HG02970 (cell line): ENCODE measurements around the gene LMBR1L.
"Not testable (repeated sequence)": the region's sequence is repeated elsewhere in the genome, so short reads cannot be mapped to it uniquely, and the experiment has no call there.

Experiments used
- ATAC-seq: cut with Tn5 transposase; IDR thresholded peaks from one replicate; pipeline ENCODE4 v1.9.1; 2021; ENCODE audit warnings: mild to moderate bottlenecking, moderate library complexity, moderate number of reproducible peaks; ENCODE audit not compliant: unreplicated experiment, low FRiP score

Gene LMBR1L

GRCh38 chr12:49088932-49089330, 21.7 kb downstream of the LMBR1L start:
- no peak for ATAC-seq

DNA sequence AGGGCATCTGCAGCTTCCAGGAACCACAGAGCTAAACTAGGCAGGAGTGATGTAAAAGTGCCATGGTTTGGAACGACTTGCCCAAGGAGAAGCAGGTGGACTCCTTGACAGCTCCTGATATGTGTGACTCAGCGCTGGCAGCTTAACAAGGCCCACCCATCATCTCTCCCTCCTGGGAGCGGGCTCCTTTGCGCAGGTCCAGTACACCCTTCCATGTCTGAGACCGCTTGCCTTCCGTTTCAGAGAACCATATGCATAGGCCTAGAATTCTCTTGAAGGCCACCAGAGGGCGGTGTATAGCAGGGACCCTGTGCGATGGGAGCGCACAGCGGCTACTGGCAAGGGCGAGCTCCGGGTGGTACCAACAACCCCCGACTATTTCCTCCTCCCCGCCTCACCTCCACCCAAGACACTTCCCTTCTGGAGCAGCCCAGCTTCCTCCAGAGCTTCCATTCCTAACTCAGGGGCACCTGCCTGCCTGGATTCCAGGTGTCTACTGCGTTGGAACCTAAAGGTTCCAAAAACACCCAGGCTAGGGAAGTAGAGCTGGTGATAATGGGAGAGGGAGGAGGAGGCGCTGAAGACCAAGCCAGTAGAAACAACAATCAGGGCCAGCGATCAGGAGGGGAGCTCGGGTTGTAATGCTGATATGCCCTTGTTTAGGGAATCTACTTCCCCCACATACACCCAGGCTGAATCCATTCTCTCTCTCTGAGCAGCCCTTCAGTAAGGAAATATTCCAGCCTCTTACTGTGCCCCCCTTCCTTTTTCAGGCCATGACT, 22.3 kb downstream of the LMBR1L start:
- no peak for ATAC-seq

DNA sequence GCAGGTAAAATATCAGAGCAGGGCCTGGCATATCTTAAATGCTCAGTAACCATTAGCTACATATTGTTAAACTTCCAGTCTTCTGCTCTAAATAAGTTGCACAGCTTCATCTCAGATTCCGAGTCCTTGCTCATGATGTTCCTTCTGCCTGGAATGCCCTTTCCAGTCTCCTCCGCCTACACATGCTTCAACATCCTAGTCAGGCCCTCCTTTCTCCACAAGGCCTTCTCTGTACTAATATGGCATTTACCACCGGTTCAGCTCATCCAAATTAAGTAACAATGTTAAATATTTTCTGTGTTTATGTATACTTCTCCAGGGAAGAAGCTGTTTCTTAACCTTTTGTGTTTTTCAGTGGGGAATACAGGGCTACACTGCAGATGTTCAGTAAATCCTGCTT, 24.5 kb downstream of the LMBR1L start:
- ATAC-seq = no peak

DNA sequence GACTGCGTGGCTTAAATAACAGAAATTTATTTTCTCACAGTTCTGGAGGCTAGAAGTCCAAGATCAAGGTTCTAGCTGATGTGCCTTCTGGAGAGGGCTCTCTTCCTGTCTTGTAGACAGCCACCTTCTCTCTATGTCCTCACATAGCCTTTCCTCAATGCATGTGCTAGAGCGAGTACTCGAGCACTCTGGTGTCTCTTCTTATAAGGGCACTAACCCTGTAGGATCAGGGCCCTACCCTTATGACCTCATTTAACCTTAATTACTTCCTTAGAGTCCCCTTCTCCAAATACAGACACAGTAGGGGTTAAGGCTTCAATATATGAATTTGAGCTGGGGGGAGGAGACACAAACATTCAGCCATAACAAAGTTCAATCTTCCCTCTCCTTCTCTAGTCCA, 26.2 kb downstream of the LMBR1L start:
- no peak for ATAC-seq

DNA sequence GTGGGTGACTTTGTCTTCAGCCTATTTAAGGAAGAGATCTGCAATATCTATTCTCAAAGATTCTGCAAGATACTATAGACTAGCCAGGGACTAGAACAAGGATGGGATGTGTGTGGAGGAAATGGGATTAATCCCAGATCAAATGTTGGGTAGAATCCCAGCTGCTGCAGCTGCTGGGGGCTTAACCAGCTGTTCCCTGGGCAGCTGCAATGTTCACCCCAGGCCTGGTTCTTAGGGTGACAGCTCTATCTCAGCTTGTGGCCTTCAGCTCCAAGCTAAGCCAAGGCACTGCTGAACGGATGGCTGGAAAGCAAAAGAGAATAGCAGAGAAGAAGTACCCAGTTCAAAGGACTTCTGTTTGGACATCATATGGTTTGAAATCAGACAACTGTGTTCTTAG, 30.9 kb downstream of the LMBR1L start:
- ATAC-seq = no peak

GRCh38 chr12:49070971-49071370, 39.7 kb downstream of the LMBR1L start:
- ATAC-seq = no peak

GRCh38 chr12:49069507-49070346, 40.9 kb downstream of the LMBR1L start, which contains the start of gene RHEBL1:
TSS of gene RHEBL1 (minus strand) at chr12:49069979. CDS start at chr12:49069785, 194 bp downstream.
- ATAC-seq = peak; percentile 97

GRCh38 chr12:49068879-49069506, 41.7 kb downstream of the LMBR1L start:
- ATAC-seq = no peak

DNA sequence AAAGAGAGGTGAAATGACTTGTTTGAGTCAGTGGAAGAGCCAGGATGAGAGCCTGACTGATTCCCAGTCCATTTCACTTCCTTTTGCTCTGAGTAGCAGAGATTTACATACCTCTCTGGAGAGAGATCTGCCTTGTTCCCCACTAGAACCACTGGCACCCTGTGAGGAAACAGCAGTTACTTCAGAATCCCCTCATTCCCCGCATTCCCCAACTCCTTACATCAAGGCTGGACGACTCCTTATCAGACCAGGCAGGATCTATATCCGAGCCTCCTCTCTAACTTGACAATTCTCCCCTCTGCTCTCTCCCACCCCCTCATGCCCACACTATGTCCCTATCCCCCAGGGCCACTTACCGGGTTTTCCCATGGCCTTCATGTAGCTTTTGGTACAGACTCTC, 44.5 kb downstream of the LMBR1L start:
- ATAC-seq = no peak

DNA sequence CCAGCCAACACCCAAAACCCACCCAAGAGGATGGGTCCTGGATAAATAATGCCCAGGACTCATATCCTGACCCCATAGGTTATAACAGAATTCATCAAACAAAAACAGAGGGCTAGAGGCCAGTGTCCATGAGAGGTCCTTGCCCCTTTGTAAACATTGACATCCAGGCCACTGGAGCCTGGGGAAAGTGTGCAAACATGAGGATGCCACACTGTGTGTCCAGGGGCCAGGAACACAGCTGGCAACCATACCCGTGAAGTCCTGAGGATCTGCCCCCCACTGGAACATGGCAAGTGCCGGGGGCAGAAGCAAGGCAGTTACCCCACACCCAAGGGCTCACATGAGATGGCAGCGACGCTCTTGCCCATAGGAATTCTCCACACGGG, 45.9 kb downstream of the LMBR1L start:
- no peak for ATAC-seq

DNA sequence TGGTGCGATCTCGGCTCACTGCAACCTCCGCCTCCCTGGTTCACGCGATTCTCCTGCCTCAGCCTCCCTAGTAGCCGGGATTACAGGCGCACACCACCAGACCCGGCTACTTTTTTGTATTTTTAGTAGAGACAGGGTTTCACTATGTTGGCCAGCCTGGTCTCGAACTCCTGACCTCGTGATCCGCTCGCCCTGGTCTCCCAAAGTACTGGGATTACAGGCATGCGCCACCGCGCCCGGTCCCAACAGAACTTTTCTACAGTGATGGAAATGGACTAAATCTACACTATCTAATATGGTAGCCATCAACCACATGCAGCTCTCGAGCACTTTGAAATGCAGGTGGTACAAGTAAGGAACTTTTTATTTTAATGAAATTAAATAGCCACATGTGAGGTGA, 48.7 kb downstream of the LMBR1L start:
- ATAC-seq = not testable (repeated sequence)

DNA sequence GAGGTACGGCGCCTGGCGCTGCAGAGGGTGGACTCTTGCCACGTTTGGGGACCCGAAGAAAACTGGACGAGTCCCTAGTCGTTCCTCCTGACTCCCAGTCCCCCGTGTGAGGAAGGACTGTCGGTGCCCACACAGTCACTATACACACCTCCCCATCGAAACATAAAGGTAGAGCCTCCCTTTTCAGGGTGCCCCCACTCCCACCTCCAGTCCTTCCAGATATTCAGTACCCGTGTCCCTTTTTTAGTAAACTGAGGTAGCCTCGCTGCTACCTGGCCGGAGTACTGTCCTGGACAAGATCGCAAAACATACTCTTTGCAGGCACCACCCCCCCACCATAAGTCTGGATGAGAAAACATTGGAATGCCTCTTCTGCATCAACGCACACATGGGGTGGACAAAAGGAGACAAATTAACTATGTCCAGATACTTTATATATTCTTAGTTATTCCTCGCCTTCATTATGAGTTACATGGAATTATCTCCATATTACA, 49.4 kb downstream of the LMBR1L start:
- ATAC-seq = no peak

DNA sequence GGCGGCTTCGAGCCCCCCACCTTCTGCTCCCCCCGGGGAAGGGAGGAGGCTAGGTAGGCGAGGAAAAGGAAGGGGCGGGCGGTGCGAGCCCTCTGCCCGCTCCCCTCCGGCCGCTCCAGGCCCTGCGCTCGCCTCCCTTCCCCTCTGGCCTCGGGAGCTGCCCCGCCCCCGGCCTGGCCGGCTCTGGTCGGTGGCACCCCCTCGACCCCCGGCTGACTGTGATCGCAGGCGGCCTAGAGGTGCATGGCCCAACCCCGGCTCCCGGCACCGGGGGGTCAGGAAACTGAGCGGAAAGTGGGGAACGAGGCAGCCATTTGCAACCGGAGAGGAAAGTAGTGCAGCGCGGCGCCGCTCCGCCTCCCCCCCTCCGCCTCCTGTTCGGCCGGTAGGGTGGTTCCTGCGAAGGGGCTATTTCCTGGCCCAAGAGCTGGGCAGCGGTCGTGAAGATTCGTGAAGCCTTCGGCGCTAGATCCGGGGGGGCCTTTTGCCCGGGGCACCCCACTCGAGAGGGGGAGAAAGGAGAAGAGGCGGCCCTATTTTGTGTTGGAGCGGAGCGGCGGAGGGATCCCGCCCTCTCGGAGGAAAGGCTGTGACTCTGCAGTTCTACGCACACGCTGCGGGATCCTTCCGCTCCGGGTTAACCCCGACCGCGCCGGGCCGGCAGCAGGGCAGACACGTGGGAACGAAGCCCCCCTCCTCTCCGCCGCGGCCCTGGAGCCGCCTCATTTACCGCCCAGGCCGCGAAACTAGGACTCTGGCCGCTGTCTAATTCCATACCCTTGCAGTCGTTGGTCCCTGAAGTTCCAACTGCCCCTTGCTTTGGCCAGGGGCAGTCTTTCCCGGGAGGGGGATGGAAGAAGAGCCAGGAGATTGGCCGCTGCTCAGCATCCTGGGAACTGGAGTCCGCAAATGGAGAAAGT, 50.1 kb downstream of the LMBR1L start, which contains the start of gene KMT2D:
Gene KMT2D (minus strand): TSS at position 558 of the 920 bp plus-strand sequence. CDS start 5,470 bp downstream, outside the sequence.
- peak; percentile 57 for ATAC-seq

GRCh38 chr12:49059299-49060171, 51.1 kb downstream of the LMBR1L start:
- peak; percentile 30 for ATAC-seq

- ATAC-seq = no peak
These were observed 51.7 kb downstream of the LMBR1L start for GRCh38 chr12:49059045-49059298.

- ATAC-seq = no peak
These were observed 52.1 kb downstream of the LMBR1L start for GRCh38 chr12:49058366-49059044.

- ATAC-seq = no peak
These were observed 52.8 kb downstream of the LMBR1L start for GRCh38 chr12:49057888-49058287.

DNA sequence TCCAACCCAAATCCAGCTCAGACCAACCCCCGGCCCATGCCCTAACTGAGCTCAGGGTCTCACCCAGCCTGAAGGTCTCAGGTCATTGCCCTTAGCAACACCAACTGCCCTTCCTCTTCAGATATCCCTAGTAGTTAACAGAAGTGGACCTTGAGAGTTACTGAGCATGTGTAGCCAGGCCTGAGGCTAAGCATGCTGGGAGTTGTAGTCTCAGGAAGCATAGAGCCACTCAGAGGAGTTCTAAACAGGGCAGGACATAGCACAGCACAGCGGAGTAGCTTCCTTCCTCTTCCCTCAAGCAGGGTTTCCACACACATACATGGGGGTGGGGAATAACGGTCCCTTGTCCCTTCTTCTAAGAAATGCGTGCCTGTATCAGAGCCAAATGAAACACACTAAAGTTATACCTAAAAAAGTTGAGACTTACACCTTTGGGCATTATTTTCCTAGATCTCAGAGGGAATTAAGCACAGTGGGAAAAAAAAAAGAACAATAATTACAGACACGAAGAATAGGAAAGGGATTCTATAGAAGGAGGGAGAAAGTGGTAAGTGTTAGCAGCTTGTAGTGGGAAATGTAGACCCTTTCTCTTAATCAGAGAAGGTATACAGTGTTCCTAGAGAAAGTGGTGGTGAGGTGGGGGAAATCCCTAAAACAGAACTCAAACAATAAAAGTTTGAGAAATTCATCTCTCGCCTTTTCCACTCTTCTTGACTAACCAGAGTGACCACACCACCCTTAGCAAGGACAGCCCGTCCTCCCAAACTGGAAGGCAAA, 54.5 kb downstream of the LMBR1L start:
- ATAC-seq = no peak
